Testis (tissue), 2 donors: ENCODE data around the gene PLPPR1.

Source experiments
- POLR2A ChIP-seq: fragments of 450-650 bp; IDR thresholded peaks from one replicate; pipeline ENCODE4 v1.6.1; 2017; ENCODE audit warnings: antibody characterized with exemption, mild to moderate bottlenecking, moderate library complexity
- TF ChIP-seq, protein P1 (sequence below), 3 experiments: fragments of 450-650 bp in 2 of 3; fragments of 200-600 bp in 1 of 3; sonication (generic) in 1 of 3; IDR thresholded peaks; one replicate each; pipeline ENCODE4 v1.5.1; 2016 to 2019; ENCODE audit warnings: antibody characterized with exemption in 3 of 3, mild to moderate bottlenecking in 2 of 3, moderate library complexity in 1 of 3

DNA sequence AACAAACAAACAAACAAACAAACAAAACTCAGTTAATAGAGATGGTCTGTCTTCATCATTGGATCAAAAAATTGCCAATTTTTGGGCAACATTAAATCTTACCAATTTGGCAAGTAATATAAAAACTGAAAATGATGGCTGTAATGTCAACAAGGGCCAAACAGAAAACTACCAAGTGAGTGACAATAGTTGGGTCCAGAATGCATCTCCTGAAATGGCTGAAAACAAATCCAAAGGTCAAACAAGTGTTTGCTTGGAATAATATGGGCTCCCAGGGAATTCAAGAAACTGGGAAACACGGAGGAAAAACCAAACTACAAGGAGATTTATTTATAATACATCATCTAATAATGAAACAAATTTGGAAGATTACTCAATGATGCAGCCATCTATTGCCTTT lies 331.2 kb downstream of the PLPPR1 start:
- no peak for TF ChIP-seq POLR2A
- TF ChIP-seq, protein P1, sequence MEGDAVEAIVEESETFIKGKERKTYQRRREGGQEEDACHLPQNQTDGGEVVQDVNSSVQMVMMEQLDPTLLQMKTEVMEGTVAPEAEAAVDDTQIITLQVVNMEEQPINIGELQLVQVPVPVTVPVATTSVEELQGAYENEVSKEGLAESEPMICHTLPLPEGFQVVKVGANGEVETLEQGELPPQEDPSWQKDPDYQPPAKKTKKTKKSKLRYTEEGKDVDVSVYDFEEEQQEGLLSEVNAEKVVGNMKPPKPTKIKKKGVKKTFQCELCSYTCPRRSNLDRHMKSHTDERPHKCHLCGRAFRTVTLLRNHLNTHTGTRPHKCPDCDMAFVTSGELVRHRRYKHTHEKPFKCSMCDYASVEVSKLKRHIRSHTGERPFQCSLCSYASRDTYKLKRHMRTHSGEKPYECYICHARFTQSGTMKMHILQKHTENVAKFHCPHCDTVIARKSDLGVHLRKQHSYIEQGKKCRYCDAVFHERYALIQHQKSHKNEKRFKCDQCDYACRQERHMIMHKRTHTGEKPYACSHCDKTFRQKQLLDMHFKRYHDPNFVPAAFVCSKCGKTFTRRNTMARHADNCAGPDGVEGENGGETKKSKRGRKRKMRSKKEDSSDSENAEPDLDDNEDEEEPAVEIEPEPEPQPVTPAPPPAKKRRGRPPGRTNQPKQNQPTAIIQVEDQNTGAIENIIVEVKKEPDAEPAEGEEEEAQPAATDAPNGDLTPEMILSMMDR (IDR thresholded peaks at IDR 0.05), result no peak
